OCI-LY3 (cell line): ENCODE data around the gene ITGB8.

Experiments used
- EZH2phosphoT487 ChIP-seq: fragments of 200-600 bp; shearing (Covaris generic); IDR thresholded peaks from 2 replicates; pipeline ENCODE4 v1.6.1; 2018; ENCODE audit warnings: antibody characterized with exemption, mixed run types, low read depth
- TF ChIP-seq, protein P1 (sequence below): fragments of 200-600, 300-600 bp; sonication (generic); IDR thresholded peaks from 2 replicates; pipeline ENCODE4 v1.5.1; 2014; ENCODE audit warnings: antibody characterized with exemption, low read length, low read depth

DNA sequence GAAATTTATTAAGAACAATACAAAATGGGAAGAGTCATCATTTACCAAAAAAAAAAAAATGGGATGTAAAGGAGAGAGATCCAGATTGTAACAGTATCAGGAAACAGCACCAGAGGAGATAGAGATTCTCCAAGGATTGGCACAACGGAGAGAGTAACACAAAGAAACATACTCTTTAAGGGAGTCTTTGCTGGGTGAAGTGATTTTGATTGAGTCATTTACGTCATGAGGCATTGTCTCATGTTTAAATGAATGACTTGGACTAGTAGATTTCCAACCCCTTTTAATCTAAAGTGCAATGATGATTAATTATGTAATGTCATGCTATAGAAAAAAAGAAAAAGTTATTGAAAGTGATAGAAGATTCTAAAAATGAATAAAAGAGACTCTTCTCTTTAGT, 68.8 kb downstream of the ITGB8 start:
- TF ChIP-seq, protein P1, sequence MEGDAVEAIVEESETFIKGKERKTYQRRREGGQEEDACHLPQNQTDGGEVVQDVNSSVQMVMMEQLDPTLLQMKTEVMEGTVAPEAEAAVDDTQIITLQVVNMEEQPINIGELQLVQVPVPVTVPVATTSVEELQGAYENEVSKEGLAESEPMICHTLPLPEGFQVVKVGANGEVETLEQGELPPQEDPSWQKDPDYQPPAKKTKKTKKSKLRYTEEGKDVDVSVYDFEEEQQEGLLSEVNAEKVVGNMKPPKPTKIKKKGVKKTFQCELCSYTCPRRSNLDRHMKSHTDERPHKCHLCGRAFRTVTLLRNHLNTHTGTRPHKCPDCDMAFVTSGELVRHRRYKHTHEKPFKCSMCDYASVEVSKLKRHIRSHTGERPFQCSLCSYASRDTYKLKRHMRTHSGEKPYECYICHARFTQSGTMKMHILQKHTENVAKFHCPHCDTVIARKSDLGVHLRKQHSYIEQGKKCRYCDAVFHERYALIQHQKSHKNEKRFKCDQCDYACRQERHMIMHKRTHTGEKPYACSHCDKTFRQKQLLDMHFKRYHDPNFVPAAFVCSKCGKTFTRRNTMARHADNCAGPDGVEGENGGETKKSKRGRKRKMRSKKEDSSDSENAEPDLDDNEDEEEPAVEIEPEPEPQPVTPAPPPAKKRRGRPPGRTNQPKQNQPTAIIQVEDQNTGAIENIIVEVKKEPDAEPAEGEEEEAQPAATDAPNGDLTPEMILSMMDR: no peak
- TF ChIP-seq EZH2phosphoT487: no peak
